Islet of Langerhans (tissue), 1 donor: ENCODE data around the gene CIB4.
"Not testable (repeated sequence)": the region's sequence is repeated elsewhere in the genome, so short reads cannot be mapped to it uniquely, and the experiment has no call there.

Experiments used
- FAIRE-seq: peaks from one replicate; lab custom pipeline; 2011; peaks lifted over from hg19 to GRCh38; lab: Jason Lieb, UNC

CIB4 gene

DNA sequence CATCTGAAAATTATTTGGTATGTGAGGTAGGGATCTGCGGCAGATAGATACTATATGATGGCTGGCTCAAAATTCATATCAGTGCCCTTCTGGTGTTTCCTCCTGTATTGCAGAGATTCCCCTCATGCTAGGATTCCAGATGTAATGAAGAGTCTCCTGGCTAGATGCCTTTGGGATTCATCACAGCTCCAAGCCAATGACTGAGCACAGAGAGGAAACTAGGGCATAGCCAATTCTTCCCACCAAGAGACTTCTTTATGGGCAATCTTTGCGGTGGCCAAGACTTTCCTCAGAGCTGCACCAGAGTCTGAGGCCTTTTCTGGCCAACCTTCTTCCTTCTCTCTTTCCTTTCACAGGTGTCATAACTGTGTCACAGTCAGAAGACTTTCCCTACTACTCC, 25.5 kb upstream of the CIB4 start:
- no peak for FAIRE-seq

DNA sequence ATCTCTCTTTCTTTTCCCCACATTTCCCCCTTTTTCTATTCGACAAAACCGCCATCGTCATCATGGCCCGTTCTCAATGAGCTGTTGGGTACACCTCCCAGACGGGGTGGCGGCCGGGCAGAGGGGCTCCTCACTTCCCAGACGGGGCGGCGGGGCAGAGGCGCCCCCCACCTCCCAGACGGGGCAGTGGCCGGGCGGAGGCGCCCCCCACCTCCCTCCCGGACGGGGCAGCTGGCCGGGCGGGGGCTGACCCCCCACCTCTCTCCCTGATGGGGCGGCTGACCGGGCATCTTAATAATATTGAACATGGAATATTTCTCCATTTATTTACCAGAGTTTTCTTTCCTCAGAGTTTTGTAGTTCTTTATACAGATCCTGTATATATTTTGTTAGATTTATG, 24.1 kb upstream of the CIB4 start:
- FAIRE-seq: not testable (repeated sequence)

DNA sequence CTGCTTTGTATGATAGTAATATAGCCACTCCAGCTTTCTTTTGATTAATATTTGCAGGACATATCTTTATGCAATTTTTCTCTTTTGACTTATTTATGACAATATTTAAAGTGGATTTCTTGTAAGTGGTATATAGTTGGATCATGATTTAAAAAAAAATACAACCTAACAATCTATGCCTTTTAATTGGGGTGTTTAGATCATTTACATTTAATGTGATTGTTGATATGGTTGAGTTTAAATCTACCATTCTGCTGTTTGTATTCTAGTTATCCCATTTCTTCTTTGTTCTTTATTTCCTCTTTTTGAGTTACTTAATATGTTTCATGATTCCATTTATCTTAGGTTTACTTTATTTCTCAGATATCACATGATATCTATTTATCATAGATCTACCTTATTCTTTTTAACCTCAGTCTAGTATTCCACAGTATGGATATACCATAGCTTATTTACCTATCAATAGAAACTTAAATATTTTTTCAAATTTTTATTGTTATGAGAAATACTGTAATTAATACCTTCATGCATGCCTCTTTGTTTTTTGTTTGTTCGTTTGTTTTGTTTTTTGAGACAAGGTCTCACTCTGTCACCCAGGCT, 19.3 kb upstream of the CIB4 start:
- peak; percentile 73 for FAIRE-seq

DNA sequence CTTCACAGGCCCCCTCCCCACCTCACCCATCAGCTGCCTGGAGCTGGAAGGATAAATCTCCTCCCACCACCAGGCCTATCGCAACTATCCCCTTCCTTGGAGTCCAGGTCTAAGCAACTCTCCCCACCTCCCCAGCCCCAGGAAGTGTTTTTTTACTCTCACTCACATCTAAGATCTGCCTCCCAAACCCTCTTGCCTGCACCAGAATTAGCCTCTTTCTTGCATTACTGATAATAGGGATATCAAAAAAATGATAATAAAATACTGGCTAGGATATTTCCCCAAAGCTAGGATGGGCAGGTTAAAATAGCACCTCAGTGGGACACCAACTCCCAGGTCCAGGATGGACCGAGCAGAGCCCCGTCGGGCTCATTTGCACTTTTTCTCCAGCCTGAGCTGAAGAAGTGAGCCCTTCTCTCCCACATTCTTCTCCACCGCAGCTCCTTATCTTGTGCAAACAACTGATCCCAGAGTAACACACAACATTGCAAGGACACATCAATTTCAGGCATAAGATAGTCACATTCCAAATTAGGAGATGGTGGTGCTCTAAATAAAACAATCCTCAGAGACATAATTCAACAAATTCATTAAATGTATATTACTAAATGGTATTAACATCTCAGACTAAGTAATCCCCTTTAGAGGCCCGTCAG, 17.7 kb upstream of the CIB4 start:
- FAIRE-seq: no peak

DNA sequence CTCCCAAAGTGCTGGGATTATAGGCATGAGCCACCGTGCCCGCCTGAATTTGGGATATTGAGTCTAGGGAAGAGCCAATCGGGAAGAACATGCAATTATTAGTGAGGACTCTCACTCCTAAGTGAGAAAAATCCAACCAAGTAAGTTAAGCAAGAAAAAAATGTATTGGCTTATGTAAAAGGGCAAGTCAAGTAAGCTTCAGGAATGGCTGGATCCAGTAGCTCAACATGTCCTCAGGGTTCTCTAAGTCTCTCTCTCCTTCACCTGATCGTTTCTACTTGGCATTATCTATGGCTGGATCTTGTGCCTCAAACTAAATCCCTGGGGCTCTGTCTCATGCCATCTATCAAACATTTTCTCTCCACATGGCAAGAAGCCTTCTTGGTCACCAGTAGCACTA, 16.1 kb upstream of the CIB4 start:
- no peak for FAIRE-seq

DNA sequence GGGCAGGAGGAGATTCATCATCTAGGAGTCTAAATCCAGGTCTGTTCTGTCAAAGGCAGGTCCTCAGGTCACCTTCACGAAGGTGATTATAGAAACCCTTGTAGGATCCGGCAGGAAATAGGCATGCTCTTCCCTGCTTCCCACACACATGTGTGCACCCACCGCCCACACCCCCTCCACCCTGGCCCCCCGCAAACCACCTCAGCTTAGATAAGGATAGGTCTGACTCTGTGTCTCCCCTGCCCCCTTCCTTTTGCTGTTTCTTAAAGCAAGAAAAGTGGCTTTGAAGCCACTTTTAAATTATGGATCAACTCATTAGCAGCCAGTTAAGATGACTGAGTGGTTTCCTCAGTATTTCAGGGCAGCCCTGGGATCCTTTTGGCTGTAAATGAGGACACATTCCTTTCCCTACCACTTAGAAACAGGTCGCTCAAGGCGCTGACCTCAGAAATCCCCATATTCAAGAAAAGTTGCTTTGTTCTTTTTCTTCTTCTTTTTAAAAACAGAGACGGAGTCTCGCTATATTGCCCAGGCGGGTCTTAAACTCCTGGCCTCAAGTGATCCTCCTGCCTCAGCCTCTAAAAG, 14.5 kb upstream of the CIB4 start:
- no peak for FAIRE-seq

DNA sequence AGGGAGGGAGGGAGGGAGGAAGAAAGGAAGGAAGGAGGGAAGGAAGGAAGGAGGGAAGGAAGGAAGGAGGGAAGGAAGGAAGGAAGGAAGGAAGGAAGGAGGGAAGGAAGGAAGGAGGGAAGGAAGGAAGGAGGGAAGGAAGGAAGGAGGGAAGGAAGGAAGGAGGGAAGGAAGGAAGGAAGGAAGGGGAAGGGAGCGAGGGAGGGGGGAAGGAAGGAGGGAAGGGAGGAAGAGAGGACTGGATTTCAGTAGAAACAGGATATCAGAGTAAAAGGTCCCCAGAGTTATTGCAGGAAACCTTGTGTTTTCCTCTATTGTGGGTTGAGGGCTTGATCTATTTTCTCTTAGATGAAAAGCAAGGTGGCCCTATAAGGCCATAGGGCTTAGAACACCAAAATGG, 14.0 kb upstream of the CIB4 start:
- not testable (repeated sequence) for FAIRE-seq

DNA sequence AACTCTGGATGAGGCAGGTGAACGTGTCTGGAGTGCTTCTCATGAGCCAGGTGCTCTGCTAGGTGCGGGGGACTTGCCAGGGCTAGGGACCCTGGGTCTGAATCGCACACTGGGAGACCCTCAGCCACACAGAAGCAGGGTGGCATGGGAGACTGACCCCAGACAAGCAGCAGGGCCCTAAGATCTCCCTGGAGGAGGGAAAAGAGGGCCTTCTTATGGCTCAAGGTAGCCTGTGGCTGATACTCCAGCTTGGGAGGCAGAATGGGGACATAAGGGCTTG, 12.8 kb upstream of the CIB4 start:
- FAIRE-seq: no peak

DNA sequence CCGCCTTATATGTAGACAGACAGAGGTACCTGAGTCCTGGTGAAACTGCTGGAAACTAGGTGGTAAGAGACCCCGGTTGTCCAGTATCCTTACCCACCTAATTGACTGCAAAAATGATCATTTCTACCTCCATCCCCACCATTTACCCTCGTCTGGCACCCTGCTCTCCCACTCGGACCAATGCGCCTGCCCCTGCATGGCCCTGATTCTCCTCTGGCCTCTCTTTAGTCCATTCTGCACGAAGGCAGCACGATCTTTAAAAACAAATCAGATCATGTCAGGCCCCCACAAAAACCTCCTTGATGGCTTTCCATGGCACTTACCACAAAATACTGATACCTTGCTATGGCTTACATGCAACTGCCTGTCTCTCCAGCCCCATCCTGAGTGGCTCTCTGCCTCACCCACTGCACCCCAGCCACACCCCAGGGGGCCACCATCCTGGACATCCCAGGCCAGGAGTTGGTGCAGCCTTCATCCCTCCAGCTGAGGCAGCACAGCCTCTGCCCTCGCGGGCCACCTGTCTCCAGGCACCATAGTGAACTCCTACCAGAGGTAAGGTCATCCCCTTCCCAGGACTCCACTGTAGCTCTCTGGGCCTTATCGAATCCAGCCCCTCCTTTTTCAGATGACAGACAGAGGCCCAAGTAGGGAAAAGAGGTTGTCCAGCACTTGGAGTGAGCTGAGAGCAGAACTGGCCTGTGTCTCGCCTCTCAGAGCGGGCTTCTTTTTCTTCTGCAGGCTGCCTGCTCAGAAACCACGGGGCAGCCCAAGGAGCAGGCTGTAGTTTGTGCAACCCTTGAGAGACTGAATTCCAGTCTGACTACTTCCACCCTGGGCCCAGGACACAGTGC, 12.3 kb upstream of the CIB4 start:
- no peak for FAIRE-seq

DNA sequence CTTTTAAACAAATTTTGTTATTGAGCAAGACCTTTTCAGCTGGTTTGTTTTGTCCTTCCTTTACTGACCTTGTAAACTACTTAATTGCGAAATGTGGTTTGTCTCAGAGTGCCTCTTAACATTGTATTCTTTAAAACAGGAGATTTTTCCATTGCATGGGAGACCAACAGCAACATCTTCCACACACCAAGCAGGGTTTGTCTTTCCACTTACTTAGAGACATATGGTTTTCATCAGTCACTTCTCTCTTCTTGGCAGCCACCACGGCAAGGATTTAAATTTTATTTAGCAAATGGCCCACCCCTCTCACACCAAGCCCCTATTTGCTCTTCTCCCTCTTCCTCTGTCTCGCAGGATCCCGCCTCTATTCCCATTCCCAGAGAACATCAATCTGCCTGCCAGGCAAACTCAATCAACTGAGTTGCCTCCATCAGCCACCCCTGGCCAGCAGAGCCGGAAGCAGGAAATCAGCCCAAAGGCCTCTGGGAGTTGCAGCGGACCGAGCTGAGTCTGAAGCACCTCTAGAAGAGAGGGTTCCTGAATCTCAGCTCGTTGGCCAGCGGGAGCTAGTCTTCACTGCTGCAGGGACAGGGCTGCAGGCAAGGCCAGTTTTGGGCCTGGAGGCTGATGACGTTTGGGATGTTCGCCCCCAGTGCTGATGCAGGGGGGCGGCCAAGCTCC, 11.3 kb upstream of the CIB4 start:
- FAIRE-seq: no peak

DNA sequence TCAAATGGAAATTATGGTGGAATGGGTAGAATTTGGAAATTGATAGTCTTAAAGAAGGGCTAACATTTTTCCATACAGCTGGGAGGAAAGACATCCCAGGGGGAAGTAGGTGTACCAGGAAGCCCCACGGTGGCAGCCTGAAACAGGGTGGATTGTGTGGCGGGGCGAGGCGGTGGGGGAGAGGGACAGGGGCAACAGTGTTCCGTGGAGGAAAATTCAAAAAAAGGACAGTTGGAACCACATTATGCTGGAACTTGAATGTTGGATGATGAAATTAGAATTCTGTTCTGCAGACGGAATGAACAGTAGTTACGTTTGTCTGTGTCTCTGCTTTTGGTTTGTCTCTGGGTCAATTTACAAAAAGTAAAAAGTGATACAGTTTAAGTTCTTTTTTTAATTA, 10.6 kb upstream of the CIB4 start:
- FAIRE-seq: no peak

DNA sequence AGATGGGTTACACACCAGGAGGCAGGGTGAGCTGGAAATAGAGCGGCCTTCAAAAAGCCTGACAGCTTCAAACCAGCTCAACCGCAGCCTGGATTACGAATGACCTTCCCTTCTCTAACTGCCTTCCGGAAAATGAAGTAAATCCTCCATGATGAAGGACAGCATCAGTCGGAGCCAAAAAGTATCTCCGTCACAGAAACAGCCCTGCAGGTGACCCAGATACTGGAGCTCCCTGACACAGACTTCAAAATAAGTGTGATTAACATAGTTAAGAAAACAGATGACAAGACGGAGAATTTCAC, 10.3 kb upstream of the CIB4 start:
- no peak for FAIRE-seq

DNA sequence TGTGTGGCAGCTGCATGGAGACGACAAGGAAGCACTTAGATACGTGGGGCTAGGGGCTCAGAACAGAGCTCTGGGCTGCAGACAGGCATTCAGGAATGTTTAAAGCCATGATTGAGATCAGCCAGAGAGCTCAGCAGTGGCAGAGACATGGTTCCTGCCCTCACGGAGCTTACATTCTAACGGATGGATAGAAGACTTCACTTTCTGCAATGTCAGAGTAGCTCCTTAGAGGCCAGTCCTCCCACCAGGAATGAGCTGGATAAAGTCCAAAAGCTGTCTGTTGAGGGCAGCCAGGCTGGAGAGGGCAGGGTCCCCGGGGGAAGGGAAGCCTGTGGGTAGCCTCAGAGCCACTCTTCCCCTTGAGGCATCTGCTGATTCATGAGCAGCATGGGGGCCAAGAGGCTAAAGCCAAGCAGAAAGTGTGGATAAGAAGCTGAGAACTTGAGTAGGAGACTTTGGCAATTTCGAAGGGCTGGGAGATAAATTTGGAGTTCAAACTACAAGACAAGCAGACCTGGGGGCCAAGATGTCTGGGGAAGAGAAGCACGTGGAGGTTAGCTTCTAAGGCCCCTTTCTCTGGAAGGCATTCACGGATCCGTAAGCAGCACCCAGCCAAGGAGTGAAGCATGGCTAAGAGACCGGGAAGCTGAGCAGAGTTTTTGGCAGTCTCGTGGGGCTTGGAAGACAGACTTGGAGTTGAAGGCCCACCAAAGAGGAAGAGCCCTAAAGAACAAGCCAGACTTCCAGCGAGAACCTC, 9.7 kb upstream of the CIB4 start:
- FAIRE-seq: no peak

DNA sequence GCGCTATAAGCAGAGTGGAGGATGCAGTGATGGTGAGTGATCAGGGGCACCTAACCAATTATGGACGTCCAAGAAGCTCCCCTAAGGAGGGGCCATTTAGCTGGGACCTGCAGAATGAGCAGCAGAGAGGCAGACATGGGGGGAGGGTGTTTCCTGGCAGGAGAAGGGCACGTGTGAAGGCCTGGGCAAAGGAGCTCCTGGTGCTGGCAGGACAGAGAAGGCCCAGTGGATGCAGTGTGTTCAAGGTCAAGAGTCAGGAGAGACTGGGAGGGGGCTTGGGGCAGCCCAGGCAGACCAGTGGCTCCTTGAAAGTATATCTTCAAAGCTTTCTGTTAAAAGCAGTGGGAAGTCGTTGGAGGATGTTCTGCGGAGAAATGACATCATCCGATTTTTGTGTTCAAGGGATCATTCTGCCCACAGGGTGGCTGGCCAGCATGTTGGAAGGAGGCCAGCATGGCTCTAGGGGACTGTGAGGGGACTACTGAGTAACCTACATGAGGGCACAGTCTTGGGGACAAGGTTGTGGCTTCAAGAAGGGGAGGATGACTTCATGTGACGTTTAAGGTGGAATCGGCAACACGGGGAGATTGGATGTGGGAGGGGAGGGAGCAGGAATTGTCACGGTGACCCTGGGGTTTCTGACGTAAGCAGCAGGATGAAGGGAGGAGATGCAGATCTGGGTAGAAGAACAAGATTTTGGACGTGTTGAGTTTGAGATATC, 9.0 kb upstream of the CIB4 start:
- FAIRE-seq: no peak

DNA sequence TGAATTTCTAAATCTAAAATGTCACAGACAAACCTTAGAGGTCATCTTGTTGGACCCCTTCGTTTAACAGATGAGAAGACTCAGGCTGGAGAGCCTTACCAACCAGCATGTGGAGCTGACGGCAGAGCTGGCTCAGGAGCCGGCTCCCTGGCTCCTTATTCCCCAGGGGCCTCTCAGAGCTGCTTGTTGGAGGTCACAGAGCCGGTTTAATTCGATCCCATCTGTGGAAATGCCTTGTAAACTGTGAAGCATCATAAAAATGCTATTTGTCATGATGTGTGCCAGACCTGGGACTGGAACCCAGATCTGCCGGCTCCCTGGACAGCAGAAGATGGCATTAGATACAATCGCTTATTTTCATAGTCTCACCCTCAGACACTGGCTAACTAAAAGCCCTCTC, 8.2 kb upstream of the CIB4 start:
- FAIRE-seq: no peak

DNA sequence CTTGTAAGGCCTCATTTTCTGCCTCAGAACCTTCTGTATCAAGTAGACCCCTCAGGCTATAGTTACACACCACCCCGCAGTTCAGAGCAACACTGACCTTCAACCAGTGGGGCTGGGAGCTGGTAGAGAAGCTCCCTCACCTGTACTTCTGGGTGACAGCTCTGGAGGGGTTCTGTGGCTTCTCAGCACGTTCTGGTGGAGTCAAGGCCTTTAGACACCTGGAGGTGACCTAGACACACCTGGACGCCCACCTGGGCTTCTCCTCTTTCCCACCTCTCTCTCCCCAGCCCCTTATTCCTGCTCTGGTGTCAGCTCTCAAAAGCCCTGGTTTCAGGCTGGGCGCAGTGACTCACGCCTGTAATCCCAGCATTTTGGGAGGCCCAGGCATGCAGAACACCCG, 7.3 kb upstream of the CIB4 start:
- FAIRE-seq: no peak

DNA sequence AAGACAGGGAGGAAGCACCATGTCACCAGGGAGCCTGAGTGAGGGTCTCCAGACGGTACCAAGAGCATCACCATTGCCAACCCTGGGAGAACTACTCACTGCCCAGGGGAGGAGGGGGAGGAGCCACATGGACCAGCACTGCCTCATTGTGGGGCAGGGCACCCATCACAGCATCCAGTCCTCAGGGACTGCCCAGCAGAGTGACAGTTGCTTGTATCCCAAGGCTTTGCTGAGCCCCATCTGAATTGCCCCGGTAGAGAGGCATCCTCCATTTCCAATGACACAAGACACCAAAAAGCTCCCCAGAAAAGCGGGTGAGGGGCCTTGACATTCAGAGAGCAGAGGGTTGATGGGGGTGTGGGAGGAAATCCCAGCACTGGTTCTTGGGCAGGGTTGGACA, 6.8 kb upstream of the CIB4 start:
- no peak for FAIRE-seq

DNA sequence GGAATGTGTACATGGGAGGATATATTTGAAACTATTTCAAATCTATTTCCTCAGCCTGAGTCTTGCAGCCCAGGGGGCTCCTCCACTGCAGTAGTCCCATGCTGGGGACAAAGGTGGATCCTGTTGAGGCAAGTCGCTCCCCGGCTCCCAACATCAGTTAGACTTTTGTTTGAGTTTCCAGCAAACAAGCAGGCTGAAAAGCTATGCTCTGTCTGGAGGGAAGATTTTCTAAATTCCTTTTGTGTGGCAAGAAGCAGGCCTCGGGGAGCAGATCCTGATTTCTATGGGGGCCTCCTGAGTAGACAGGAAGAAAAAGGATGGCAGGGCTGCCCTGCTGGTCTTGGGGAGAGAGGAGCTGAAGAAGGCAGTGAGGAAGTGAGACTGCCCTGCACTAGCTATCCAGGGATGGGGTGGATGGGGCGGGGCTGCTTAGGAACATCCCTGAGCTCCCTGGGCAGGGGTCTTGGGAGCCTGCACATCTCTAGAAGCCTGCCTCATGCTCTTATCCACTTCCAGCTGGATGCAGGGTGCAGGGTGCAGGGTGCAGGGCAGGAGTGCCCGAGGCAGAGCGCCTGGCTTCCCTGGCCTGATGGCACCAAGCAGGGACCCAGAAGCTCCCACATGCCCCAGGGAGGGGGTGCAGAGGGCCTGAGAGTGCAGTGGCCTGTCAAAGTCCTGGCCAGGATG, 6.0 kb upstream of the CIB4 start:
- FAIRE-seq: no peak

DNA sequence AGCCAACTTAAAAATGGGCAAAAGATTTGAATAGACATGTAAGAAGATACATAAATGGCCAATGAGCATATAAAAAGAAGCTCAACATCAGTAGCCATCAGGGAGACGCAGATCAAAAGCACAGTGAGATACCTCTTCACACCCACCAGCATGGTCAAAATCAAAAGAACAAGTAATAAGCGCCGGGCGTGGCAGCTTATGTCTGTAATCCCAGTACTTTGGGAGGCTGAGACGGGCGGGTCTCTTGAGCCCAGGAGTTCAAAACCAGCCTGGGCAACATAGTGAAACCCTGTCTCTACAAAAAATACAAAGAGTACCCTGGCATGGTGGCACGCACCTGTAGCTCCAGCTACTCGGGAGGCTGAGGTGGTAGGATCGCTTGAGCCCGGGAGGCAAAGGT, 4.6 kb upstream of the CIB4 start:
- no peak for FAIRE-seq

DNA sequence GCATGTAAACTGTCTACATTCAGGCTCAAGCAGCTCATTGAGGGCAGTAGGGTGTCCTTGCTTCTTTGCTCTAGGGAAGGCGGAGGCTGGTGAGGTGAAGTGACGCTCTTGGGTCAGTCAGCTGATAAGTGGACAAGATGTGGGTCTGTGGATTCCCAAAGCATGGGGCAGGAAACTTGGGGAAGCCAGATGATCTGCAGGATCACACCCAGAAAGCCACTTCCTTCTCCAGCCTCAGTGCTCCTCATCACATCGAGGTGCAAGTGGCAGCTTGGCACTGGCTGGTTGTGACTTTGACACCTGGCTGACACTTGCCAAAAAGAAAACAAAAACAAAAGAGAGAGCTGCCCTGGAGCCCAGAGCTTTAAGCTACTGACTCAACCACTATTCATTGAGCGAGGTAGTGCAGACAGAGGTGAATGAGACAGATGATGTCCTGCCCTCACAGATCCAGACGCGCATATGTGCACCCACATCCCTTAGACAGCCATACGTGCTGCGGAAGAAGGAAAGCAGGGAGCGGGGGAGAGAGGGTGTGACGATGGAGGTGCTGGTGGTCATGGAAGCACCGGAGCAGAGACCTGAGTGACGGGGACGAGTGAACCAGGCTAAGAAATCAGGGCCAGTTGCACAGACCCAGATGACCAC, 3.1 kb upstream of the CIB4 start:
- FAIRE-seq: no peak

DNA sequence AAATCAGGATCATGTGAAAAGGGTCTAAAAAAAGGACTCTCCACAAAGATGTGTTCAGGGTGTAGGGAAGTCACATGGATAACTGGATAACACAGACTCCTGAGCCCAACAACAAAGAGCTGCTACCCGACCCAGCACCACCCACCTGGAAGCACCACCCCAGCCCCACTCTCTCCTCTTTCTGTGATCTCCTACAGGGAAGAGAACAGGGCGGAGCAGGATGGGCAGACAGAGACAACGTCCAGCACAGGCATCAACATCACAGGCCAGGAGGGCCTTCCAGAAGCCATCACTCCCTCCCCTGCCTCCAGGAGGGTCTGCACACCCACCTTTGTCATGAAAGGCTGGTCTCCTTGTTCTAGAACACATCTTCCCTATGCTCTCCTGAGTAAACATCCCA, 1.3 kb upstream of the CIB4 start:
- no peak for FAIRE-seq
